Hepatocyte (in vitro differentiated cells): ENCODE data around the gene SHC3.

Experiments
- EZH2 ChIP-seq: fragments of 200-600 bp; sonication (generic); IDR thresholded peaks from 2 replicates; pipeline ENCODE4 v1.6.1; 2016; ENCODE audit warnings: antibody characterized with exemption, mild to moderate bottlenecking, borderline replicate concordance
- TF ChIP-seq, protein P1 (sequence below): fragments of 200-600 bp; sonication (generic); IDR thresholded peaks from 2 replicates; pipeline ENCODE4 v1.5.1; 2016; ENCODE audit warnings: antibody characterized with exemption, mild to moderate bottlenecking; ENCODE audit not compliant: poor library complexity

DNA sequence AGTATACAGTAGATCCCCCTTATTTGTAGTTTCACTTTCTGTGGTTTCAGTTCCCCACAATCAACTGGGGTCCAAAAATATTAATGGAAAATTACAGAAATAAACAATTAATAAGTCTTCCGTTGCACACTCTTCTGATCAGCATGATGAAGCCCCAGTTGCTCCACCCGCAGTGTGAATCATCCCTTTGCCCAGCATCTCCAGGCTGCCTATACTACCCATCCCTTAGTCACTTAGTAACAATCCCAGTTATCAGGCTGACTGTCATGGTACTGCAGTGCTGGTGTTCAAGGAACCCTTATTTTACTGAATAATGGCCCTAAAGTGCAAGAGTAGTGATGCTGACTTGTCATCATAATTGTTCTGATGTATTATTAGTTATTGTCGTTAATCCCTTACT, 28.9 kb downstream of the SHC3 start:
- TF ChIP-seq, protein P1, sequence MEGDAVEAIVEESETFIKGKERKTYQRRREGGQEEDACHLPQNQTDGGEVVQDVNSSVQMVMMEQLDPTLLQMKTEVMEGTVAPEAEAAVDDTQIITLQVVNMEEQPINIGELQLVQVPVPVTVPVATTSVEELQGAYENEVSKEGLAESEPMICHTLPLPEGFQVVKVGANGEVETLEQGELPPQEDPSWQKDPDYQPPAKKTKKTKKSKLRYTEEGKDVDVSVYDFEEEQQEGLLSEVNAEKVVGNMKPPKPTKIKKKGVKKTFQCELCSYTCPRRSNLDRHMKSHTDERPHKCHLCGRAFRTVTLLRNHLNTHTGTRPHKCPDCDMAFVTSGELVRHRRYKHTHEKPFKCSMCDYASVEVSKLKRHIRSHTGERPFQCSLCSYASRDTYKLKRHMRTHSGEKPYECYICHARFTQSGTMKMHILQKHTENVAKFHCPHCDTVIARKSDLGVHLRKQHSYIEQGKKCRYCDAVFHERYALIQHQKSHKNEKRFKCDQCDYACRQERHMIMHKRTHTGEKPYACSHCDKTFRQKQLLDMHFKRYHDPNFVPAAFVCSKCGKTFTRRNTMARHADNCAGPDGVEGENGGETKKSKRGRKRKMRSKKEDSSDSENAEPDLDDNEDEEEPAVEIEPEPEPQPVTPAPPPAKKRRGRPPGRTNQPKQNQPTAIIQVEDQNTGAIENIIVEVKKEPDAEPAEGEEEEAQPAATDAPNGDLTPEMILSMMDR = no peak
- TF ChIP-seq EZH2 = no peak
